PC-3 (cell line): ENCODE data around the gene CDK5RAP3. TPM values are rescaled to one million over a fixed set of nuclear protein-coding genes. Genes with fewer than 3 reads are reported as not detected.

Source experiments
- ATAC-seq: fragments of 200-7000 bp; cut with Tn5 transposase; 2 replicates; pipeline ENCODE4 v1.9.1; 2020; ENCODE audit warnings: mild to moderate bottlenecking, moderate library complexity
- BruUV-seq: library from RNA; stranded (reverse); fragments of 400-500 nt; replicated peaks from 2 replicates; lab custom pipeline; 2021; lab: Mats Ljungman, UMichigan
- CTCF ChIA-PET: fragments of 300-600 bp; sonication (Branson Sonifier 250); formaldehyde crosslinking; loops from one replicate; lab custom pipeline; 2022; ENCODE audit warnings: antibody characterized with exemption; lab: Charles Lee
- POLR2A ChIA-PET: fragments of 300-600 bp; sonication (Branson Sonifier 250); formaldehyde crosslinking; loops from one replicate; lab custom pipeline; 2022; ENCODE audit warnings: antibody characterized with exemption; ENCODE audit not compliant: unreplicated experiment; lab: Charles Lee
- DNase-seq: peaks from one replicate; pipeline ENCODE4 v3.0.0-alpha.2; 2015
- H2AFZ ChIP-seq: fragments of 300-600 bp; sonication (generic); 2 replicates; pipeline ENCODE4 v1.6.0; 2016; ENCODE audit warnings: antibody characterized with exemption, low read length
- H3F3A ChIP-seq: fragments of 300-600 bp; sonication (generic); one replicate; pipeline ENCODE4 v1.6.0; 2017; ENCODE audit warnings: antibody characterized with exemption, low read length, control low read depth, mild to moderate bottlenecking; ENCODE audit not compliant: unreplicated experiment
- H3K27ac ChIP-seq: fragments of 300-600 bp; sonication (generic); 2 replicates; pipeline ENCODE4 v1.5.1; 2016; ENCODE audit warnings: mild to moderate bottlenecking, low read length
- H3K27me3 ChIP-seq: fragments of 300-600 bp; sonication (generic); 2 replicates; pipeline ENCODE4 v1.6.1; 2016; ENCODE audit warnings: low read length, mixed read lengths
- H3K36me3 ChIP-seq: fragments of 300-600 bp; sonication (generic); 2 replicates; pipeline ENCODE4 v1.6.1; 2016; ENCODE audit warnings: low read depth, mixed run types, low read length, mixed read lengths
- H3K4me1 ChIP-seq: fragments of 300-600 bp; sonication (generic); 2 replicates; pipeline ENCODE4 v1.5.1; 2016; ENCODE audit warnings: low read length; ENCODE audit not compliant: insufficient read depth
- H3K4me2 ChIP-seq: fragments of 300-600 bp; sonication (generic); 2 replicates; pipeline ENCODE4 v1.6.0; 2016; ENCODE audit warnings: low read length
- H3K4me3 ChIP-seq: fragments of 300-600 bp; sonication (generic); 2 replicates; pipeline ENCODE4 v1.5.1; 2016; ENCODE audit warnings: mild to moderate bottlenecking, low read length, mixed read lengths
- H3K79me2 ChIP-seq: fragments of 300-600 bp; sonication (generic); 2 replicates; pipeline ENCODE4 v1.6.1; 2017; ENCODE audit warnings: low read length, mixed read lengths
- H3K9ac ChIP-seq: fragments of 300-600 bp; sonication (generic); 2 replicates; pipeline ENCODE4 v1.6.0; 2016; ENCODE audit warnings: mild to moderate bottlenecking, low read length
- H3K9me2 ChIP-seq: fragments of 300-600 bp; sonication (generic); replicated peaks from 2 replicates; pipeline ENCODE4 v1.6.1; 2016; ENCODE audit warnings: mixed run types, low read length, mixed read lengths
- H3K9me3 ChIP-seq: fragments of 300-600 bp; sonication (generic); 2 replicates; pipeline ENCODE4 v1.6.1; 2016; ENCODE audit warnings: low read length, mixed read lengths
- H4K20me1 ChIP-seq: fragments of 300-600 bp; sonication (generic); 2 replicates; pipeline ENCODE4 v1.6.1; 2016; ENCODE audit warnings: low read length, mixed read lengths
- CTCF ChIP-seq: fragments of 300-600 bp; sonication (generic); conservative IDR thresholded peaks from 2 replicates; pipeline ENCODE4 v1.5.1; 2017; ENCODE audit warnings: antibody characterized with exemption, low read depth, mild to moderate bottlenecking, low read length
- EZH2 ChIP-seq: fragments of 300-600 bp; sonication (generic); IDR thresholded peaks from one replicate; pipeline ENCODE4 v1.6.1; 2017; ENCODE audit warnings: antibody characterized with exemption, mild to moderate bottlenecking, low read length; ENCODE audit not compliant: unreplicated experiment
- EZH2phosphoT487 ChIP-seq: fragments of 300-600 bp; sonication (generic); IDR thresholded peaks from 2 replicates; pipeline ENCODE4 v1.6.1; 2018; ENCODE audit warnings: mild to moderate bottlenecking, antibody characterized with exemption, low read length, borderline replicate concordance
- intact Hi-C: fragments of 100-400 bp; cut with micrococcal nuclease; formaldehyde crosslinking; loops from 2 replicates; pipeline ENCODE4 v1.9.0; 2023
- total RNA-seq: library from RNA; depleted of rRNA; stranded (reverse); fragments of >200 nt; gene quantifications from 2 replicates; pipeline ENCODE4 v1.2.3, GENCODE V29; 2014

CDK5RAP3 gene
- total RNA-seq, 1 experiment from 2014 or later = 193 TPM

DNA sequence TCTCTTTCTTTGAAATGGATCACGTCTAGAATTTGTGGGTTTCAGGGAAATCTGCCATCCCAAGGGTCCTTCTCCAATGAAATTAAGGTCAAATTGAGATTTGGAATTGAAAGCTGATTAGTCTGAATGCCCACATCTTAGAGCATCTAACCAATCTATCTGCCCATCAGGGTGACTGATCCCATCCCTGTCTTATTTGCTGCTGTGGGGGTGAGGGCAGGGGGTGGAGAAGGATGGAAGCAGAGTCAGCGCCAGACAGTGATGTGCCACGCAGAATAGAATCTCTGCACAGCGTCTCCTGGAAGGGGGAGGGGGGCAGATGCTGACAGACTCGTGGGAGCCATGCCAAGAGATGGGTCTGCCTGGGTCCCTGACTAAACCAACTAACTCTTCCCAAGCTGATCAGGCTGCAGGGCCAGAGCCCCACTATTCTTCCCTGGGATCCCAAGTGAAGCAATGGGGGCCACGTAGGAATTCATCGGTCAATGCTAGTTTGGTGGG is 32.1 kb downstream of the CDK5RAP3 start:
- peak overlapping the region; percentile 29; the same call in 1 of the 2 replicates for H3K4me3 ChIP-seq
- peak; percentile 36 for ATAC-seq
- no peaks in the 10 kb centered on the region for H3K36me3 ChIP-seq
- peak overlapping the region; percentile 74 for H3K4me2 ChIP-seq
- H3F3A ChIP-seq = no peaks in the 10 kb centered on the region
- no peaks in the 10 kb centered on the region for H3K27me3 ChIP-seq
- no peaks in the 10 kb centered on the region for H3K79me2 ChIP-seq
- peaks cover 54% of the 10 kb centered on the region for H3K4me1 ChIP-seq
- intact Hi-C loops = loop anchor here (2.0 kb wide), 1 partner anchor 32 kb away; the partner anchor contains the start of gene CDK5RAP3
- ChIA-PET POLR2A (no interaction called here), CTCF (interaction anchor here (0.9 to 1.0 kb wide), 3 partner anchors 22 to 54 kb away, joined by 3 to 8 read pairs (median 6); partner anchors contain the start of gene CDK5RAP3)
- DNase-seq = no peak
- TF ChIP-seq CTCF (no peak), EZH2 (no peak), EZH2phosphoT487 (no peak)
- H3K9ac ChIP-seq = peak overlapping the region; percentile 82
- H2AFZ ChIP-seq = peak overlapping the region; percentile 73
- H4K20me1 ChIP-seq = no peaks in the 10 kb centered on the region
- TSS peak; percentile 93 for BruUV-seq
- no peaks in the 10 kb centered on the region for H3K9me2 ChIP-seq
- no peaks in the 10 kb centered on the region for H3K9me3 ChIP-seq
- peak overlapping the region; percentile 97 for H3K27ac ChIP-seq

- Histone ChIP-seq H4K20me1 (no peaks in the 10 kb centered on the region), H3K36me3 (no peaks in the 10 kb centered on the region), H3K4me2 (peak overlapping the region; percentile 74), H3F3A (no peaks in the 10 kb centered on the region), H3K9me2 (no peaks in the 10 kb centered on the region), H3K9me3 (no peaks in the 10 kb centered on the region), H2AFZ (no peak overlapping the region), H3K27ac (peak overlapping the region; percentile 97), H3K4me3 (no peak overlapping the region), H3K4me1 (peaks cover 54% of the 10 kb centered on the region), H3K27me3 (no peaks in the 10 kb centered on the region), H3K9ac (peak overlapping the region; percentile 82), H3K79me2 (no peaks in the 10 kb centered on the region)
- intact Hi-C loops = loop anchor here (2.0 kb wide), 1 partner anchor 33 kb away; the partner anchor contains the start of gene CDK5RAP3
- ATAC-seq (no peak), DNase-seq (no peak)
- BruUV-seq = no TSS peak
- ChIA-PET POLR2A (no interaction called here), CTCF (interaction anchor here (1.2 kb wide), 1 partner anchor 13 kb away, joined by 3 read pairs; no protein-coding TSS in a partner anchor)
- no peak for TF ChIP-seq CTCF
- TF ChIP-seq EZH2phosphoT487 = no peak
- TF ChIP-seq EZH2 = no peak
Measured at GRCh38 chr17:48003417-48004151, 32.7 kb downstream of the CDK5RAP3 start.

DNA sequence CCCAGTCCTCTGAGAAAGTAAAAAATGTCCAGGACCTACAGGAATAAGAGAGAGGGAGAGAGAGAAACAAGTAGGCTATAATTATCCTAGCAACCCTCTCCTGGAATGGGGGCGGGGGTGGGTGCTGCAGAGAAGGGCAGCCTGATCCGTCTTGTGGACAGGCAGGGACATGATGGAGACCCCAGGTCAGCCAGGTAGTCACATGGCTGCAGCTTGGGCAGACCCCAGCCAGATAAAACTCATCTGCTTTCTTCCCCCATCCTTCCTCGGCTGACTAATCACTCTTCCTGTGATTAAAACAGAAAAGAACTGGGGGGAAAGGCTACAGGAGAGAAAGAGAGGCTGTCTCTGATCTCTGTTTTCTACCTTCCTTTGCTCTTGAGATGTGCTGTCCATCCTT is 34.1 kb downstream of the CDK5RAP3 start:
- peak overlapping the region; percentile 5; the same call in 1 of the 2 replicates for H3K4me2 ChIP-seq

More for the DNA sequence above, 34.1 kb downstream of the CDK5RAP3 start:
- no peak overlapping the region for H3K4me3 ChIP-seq
- H3K4me1 ChIP-seq = peaks cover 43% of the 10 kb centered on the region
- intact Hi-C loops = no loop called here
- ChIA-PET CTCF (no interaction called here), POLR2A (no interaction called here)
- H3K79me2 ChIP-seq = no peaks in the 10 kb centered on the region
- no TSS peak for BruUV-seq
- no peaks in the 10 kb centered on the region for H3K9me3 ChIP-seq
- ATAC-seq (no peak), DNase-seq (no peak)
- no peaks in the 10 kb centered on the region for H4K20me1 ChIP-seq
- no peak overlapping the region for H3K9ac ChIP-seq
- TF ChIP-seq EZH2phosphoT487 = no peak
- no peak for TF ChIP-seq CTCF
- no peak for TF ChIP-seq EZH2
- peak overlapping the region; percentile 20; the same call in 1 of the 2 replicates for H2AFZ ChIP-seq
- H3K9me2 ChIP-seq = no peaks in the 10 kb centered on the region
- H3K36me3 ChIP-seq = no peaks in the 10 kb centered on the region
- no peak overlapping the region for H3K27ac ChIP-seq
- H3F3A ChIP-seq = no peaks in the 10 kb centered on the region
- no peaks in the 10 kb centered on the region for H3K27me3 ChIP-seq
